ENCODE data around the gene ADGRF1.

GRCh38 chr6:46993846-46994245, 48.3 kb downstream of the ADGRF1 start:
- TF ChIP-seq EZH2 (IDR thresholded peaks at IDR 0.05; ENCODE audit: low read length, missing control alignments) (no peak), CTCF (conservative IDR thresholded peaks at IDR 0.05 in 1 of 2, IDR thresholded peaks at IDR 0.05 in 1 of 2; ENCODE audit: low read depth in 1 of 2, low read length in 2 of 2) (no peak)
